Activated CD8-positive, alpha-beta T cell treated with anti-CD3 and anti-CD28 coated beads for 36 hours (primary cell): ENCODE results near the gene TAS2R20. TPM values are rescaled to one million over a fixed set of nuclear protein-coding genes. Genes with fewer than 3 reads are reported as not detected.

Source experiments
- ATAC-seq: fragments of 200-7000 bp; cut with Tn5 transposase; one replicate; pipeline ENCODE4 v1.10.0; 2021; ENCODE audit warnings: mild to moderate bottlenecking, moderate library complexity
- CTCF ChIA-PET: fragments of 350-600 bp; sonication (Branson Sonifier 250); formaldehyde crosslinking; loops from one replicate; lab custom pipeline; 2021; ENCODE audit warnings: antibody characterized with exemption; lab: Charles Lee
- POLR2A ChIA-PET: fragments of 350-600 bp; sonication (Branson Sonifier 250); formaldehyde crosslinking; loops from one replicate; lab custom pipeline; 2021; ENCODE audit warnings: antibody characterized with exemption; lab: Charles Lee
- DNase-seq: peaks from one replicate; pipeline ENCODE4 v3.0.0-alpha.2; 2020
- H3K27ac Mint-ChIP-seq: one replicate; pipeline ENCODE4 v1.8.0; 2021; ENCODE audit warnings: mild to moderate bottlenecking, mixed read lengths
- H3K27me3 Mint-ChIP-seq: one replicate; pipeline ENCODE4 v1.8.0; 2021; ENCODE audit warnings: mixed read lengths
- H3K36me3 Mint-ChIP-seq: one replicate; pipeline ENCODE4 v1.8.0; 2021; ENCODE audit warnings: low read depth, mixed read lengths
- H3K4me1 Mint-ChIP-seq: one replicate; pipeline ENCODE4 v1.8.0; 2021; ENCODE audit warnings: low read depth, mixed read lengths
- H3K4me3 Mint-ChIP-seq: one replicate; pipeline ENCODE4 v1.8.0; 2021; ENCODE audit warnings: mild to moderate bottlenecking, moderate library complexity, mixed read lengths
- H3K9me3 Mint-ChIP-seq: one replicate; pipeline ENCODE4 v1.8.0; 2021; ENCODE audit warnings: mixed read lengths
- CTCF ChIP-seq: fragments of 200-600 bp; IDR thresholded peaks from one replicate; pipeline ENCODE4 v1.8.0; 2022; ENCODE audit warnings: antibody characterized with exemption, mild to moderate bottlenecking
- intact Hi-C: fragments of 100-400 bp; cut with micrococcal nuclease; formaldehyde crosslinking; loops from one replicate; pipeline ENCODE4 v1.10.0; 2022
- total RNA-seq, 2 experiments: library from RNA; stranded (reverse); gene quantifications; one replicate each; pipeline ENCODE4 v1.2.3, GENCODE V29; 2021

TAS2R20 gene
- total RNA-seq, 2 experiments from 2014 or later: 0.81 to 1.6 TPM

- H3K27me3 Mint-ChIP-seq: peaks cover 26% of the 10 kb centered on the region
- ChIA-PET POLR2A (no interaction called here), CTCF (interaction anchor here (1.0 kb wide), 1 partner anchor 504 kb away, joined by 3 read pairs; no protein-coding TSS in a partner anchor)
- H3K4me1 Mint-ChIP-seq: peaks cover 36% of the 10 kb centered on the region
- H3K4me3 Mint-ChIP-seq: no peak overlapping the region
- peak; percentile 68 for DNase-seq
- peak; percentile 88 for ATAC-seq
- H3K27ac Mint-ChIP-seq: no peak overlapping the region
- peaks cover 6% of the 10 kb centered on the region for H3K36me3 Mint-ChIP-seq
- no peak for TF ChIP-seq CTCF
- no peaks in the 10 kb centered on the region for H3K9me3 Mint-ChIP-seq
- intact Hi-C loops: no loop called here
These were observed 15.9 kb downstream of the TAS2R20 start for GRCh38 chr12:10982244-10982643.

- H3K9me3 Mint-ChIP-seq: no peaks in the 10 kb centered on the region
- H3K27me3 Mint-ChIP-seq: peaks cover 8% of the 10 kb centered on the region
- peaks cover 5% of the 10 kb centered on the region for H3K4me1 Mint-ChIP-seq
- H3K36me3 Mint-ChIP-seq: peaks cover 8% of the 10 kb centered on the region
- POLR2A ChIA-PET: no interaction called here
- no peak for TF ChIP-seq CTCF
- no peak overlapping the region for H3K4me3 Mint-ChIP-seq
- ATAC-seq (no peak), DNase-seq (no peak)
- intact Hi-C loops: no loop called here
- no peak overlapping the region for H3K27ac Mint-ChIP-seq
- CTCF ChIA-PET: no interaction called here
These were observed 23.1 kb downstream of the TAS2R20 start for GRCh38 chr12:10974965-10975364.

- no peak overlapping the region for H3K27ac Mint-ChIP-seq
- peaks cover 7% of the 10 kb centered on the region for H3K36me3 Mint-ChIP-seq
- no peak for TF ChIP-seq CTCF
- intact Hi-C loops: no loop called here
- DNase-seq: no peak
- no peaks in the 10 kb centered on the region for H3K9me3 Mint-ChIP-seq
- H3K4me1 Mint-ChIP-seq: no peaks in the 10 kb centered on the region
- no peak for ATAC-seq
- ChIA-PET POLR2A (no interaction called here), CTCF (interaction anchor here (0.8 to 2.2 kb wide), 4 partner anchors 27 to 885 kb away, joined by 3 to 5 read pairs (median 3); partner anchors contain the start of gene PRH2)
- H3K4me3 Mint-ChIP-seq: no peak overlapping the region
- H3K27me3 Mint-ChIP-seq: no peaks in the 10 kb centered on the region
These were observed 29.2 kb downstream of the TAS2R20 start for GRCh38 chr12:10968765-10969456.

- no peak for ATAC-seq
- Mint-ChIP-seq H3K4me1 (peaks cover under 1% of the 10 kb centered on the region), H3K27ac (no peak overlapping the region), H3K36me3 (peaks cover 3% of the 10 kb centered on the region), H3K9me3 (no peaks in the 10 kb centered on the region), H3K4me3 (no peak overlapping the region), H3K27me3 (no peaks in the 10 kb centered on the region)
- DNase-seq: no peak
- no peak for TF ChIP-seq CTCF
- intact Hi-C loops: no loop called here
- ChIA-PET CTCF (interaction anchor here (2.2 kb wide), 1 partner anchor 232 kb away, joined by 5 read pairs; no protein-coding TSS in a partner anchor), POLR2A (no interaction called here)
These were observed 30.7 kb downstream of the TAS2R20 start for GRCh38 chr12:10967409-10967808.

GRCh38 chr12:10966314-10966713 is 31.8 kb downstream of the TAS2R20 start:
- no peak for ATAC-seq
- ChIA-PET CTCF (no interaction called here), POLR2A (no interaction called here)
- H3K27ac Mint-ChIP-seq: no peak overlapping the region
- peaks cover 7% of the 10 kb centered on the region for H3K4me1 Mint-ChIP-seq
- H3K27me3 Mint-ChIP-seq: no peaks in the 10 kb centered on the region
- no peak overlapping the region for H3K4me3 Mint-ChIP-seq
- DNase-seq: no peak
- no peak for TF ChIP-seq CTCF
- peaks cover 5% of the 10 kb centered on the region for H3K36me3 Mint-ChIP-seq
- intact Hi-C loops: no loop called here
- H3K9me3 Mint-ChIP-seq: no peaks in the 10 kb centered on the region
